Motor neuron (in vitro differentiated cells): ENCODE data around the gene SLC5A11. TPM values are rescaled to one million over a fixed set of nuclear protein-coding genes. Genes with fewer than 3 reads are reported as not detected.
"Not testable (repeated sequence)": the region's sequence is repeated elsewhere in the genome, so short reads cannot be mapped to it uniquely, and the experiment has no call there.

ENCODE experiments used
- ATAC-seq, 8 experiments: fragments of 200-7000 bp; cut with Tn5 transposase; replicated peaks in 6 of 8; 2 replicates each; pipeline ENCODE4 v1.8.0; 2021; ENCODE audit warnings: mild to moderate bottlenecking in 8 of 8, moderate library complexity in 8 of 8
- H3K27ac ChIP-seq, 2 donors: fragments of 250-450 bp; sonication (Bioruptor Pico); 2 replicates each; pipeline ENCODE4 v1.9.0; 2021; ENCODE audit warnings: antibody characterized with exemption in 2 of 2, mild to moderate bottlenecking in 2 of 2, moderate library complexity in 1 of 2
- H3K4me1 ChIP-seq, 2 donors: fragments of 250-450 bp; sonication (Bioruptor Pico); replicated peaks in 1 of 2; 2 replicates each; pipeline ENCODE4 v1.6.1; 2021; ENCODE audit warnings: antibody characterized with exemption in 2 of 2, mild to moderate bottlenecking in 2 of 2, moderate library complexity in 1 of 2
- H3K4me3 ChIP-seq, 5 donors: fragments of 250-450 bp; sonication (Bioruptor Pico); 2 replicates each; pipeline ENCODE4 v1.9.0; 2021; ENCODE audit warnings: antibody characterized with exemption in 5 of 5, mild to moderate bottlenecking in 5 of 5, moderate library complexity in 4 of 5
- WGBS, 10 experiments: fragments of 450-650 bp; shearing (Covaris generic); methylation state at CpG; one replicate each; pipeline ENCODE4 v1.0.0; 2022; 5-methylcytosine and 5-hydroxymethylcytosine counted together
- in situ Hi-C, 9 experiments: fragments of 400-800 bp; cut with MboI; loops; one replicate each; pipeline ENCODE4 v1.15.0; 2021; ENCODE audit warnings: low sequenced_read_pairs in 9 of 9, low pct_unique_long_range_greater_than_20kb in 2 of 9; ENCODE audit not compliant: unreplicated experiment in 9 of 9
- total RNA-seq, 8 experiments: library from RNA; unstranded; fragments of 300-600 nt; gene quantifications; 2 replicates each; pipeline versions ENCODE4 v1.2.3 to v1.2.4, GENCODE V29; 2022

SLC5A11 gene
- total RNA-seq, 8 experiments from 2014 or later = 0.25 to 0.52 (median 0.47) TPM; not detected in 5

- H3K27ac ChIP-seq = no peak overlapping the region
- no peak for ATAC-seq
- no peaks in the 10 kb centered on the region for H3K4me1 ChIP-seq
- no peak overlapping the region for H3K4me3 ChIP-seq
- in situ Hi-C loops = no loop called here
- 23 to 81% (median 65%) methylated on average over 3 to 6 of the region's 12 CpGs; no CpG with 5 or more reads in 3 of the 10 experiments for WGBS, 10 experiments
Measured at GRCh38 chr16:24883714-24884151, 38.0 kb downstream of the SLC5A11 start.

- H3K4me3 ChIP-seq = no peak overlapping the region
- in situ Hi-C loops = no loop called here
- H3K4me1 ChIP-seq = no peaks in the 10 kb centered on the region
- WGBS, 10 experiments = 78 to 100% (median 99%) methylated on average over 2 of the region's 2 CpGs
- no peak overlapping the region for H3K27ac ChIP-seq
- ATAC-seq = no peak
Measured at GRCh38 chr16:24887472-24887871, 41.7 kb downstream of the SLC5A11 start.

- ATAC-seq = no peak
- Histone ChIP-seq H3K27ac (no peak overlapping the region), H3K4me1 (no peaks in the 10 kb centered on the region), H3K4me3 (no peak overlapping the region)
- 27 to 93% (median 76%) methylated on average over 1 to 12 of the region's 13 CpGs; no CpG with 5 or more reads in 1 of the 10 experiments for WGBS, 10 experiments
- in situ Hi-C loops = no loop called here
Measured at GRCh38 chr16:24890746-24891145, 45.0 kb downstream of the SLC5A11 start.

- Histone ChIP-seq H3K4me3 (no peak overlapping the region), H3K4me1 (no peaks in the 10 kb centered on the region), H3K27ac (no peak overlapping the region)
- in situ Hi-C loops = no loop called here
- 63 to 100% (median 80%) methylated on average over 1 of the region's 1 CpG; no CpG with 5 or more reads in 3 of the 10 experiments for WGBS, 10 experiments
- no peak for ATAC-seq
Measured at GRCh38 chr16:24896439-24896838, 50.7 kb downstream of the SLC5A11 start.

- H3K4me3 ChIP-seq, ATAC-seq, H3K27ac ChIP-seq, in situ Hi-C loops, H3K4me1 ChIP-seq: not testable (repeated sequence)
- 0 to 67% (median 40%) methylated on average over 1 to 2 of the region's 2 CpGs; no CpG with 5 or more reads in 3 of the 10 experiments for WGBS, 10 experiments
Measured at GRCh38 chr16:24897522-24897921, 51.8 kb downstream of the SLC5A11 start.

- ATAC-seq = no peak
- Histone ChIP-seq H3K27ac (no peak overlapping the region), H3K4me1 (no peaks in the 10 kb centered on the region), H3K4me3 (no peak overlapping the region)
- in situ Hi-C loops = loop anchor here in 1 of 9 experiments (25.0 kb wide), 1 partner anchor 112 kb away; the partner anchor contains the start of gene ARHGAP17
Measured at GRCh38 chr16:24900230-24900629, 54.5 kb downstream of the SLC5A11 start.

- Histone ChIP-seq H3K27ac (no peak overlapping the region), H3K4me1 (no peaks in the 10 kb centered on the region), H3K4me3 (no peak overlapping the region)
- peak in 3 of 8 experiments; percentile 38 to 61 (median 56) for ATAC-seq
- WGBS, 10 experiments = 0 to 96% (median 61%) methylated on average over 1 to 13 of the region's 14 CpGs; no CpG with 5 or more reads in 1 of the 10 experiments
- in situ Hi-C loops = loop anchor here in 1 of 9 experiments (25.0 kb wide), 1 partner anchor 106 kb away; the partner anchor contains the start of gene ARHGAP17
Measured at GRCh38 chr16:24906199-24906808, 60.5 kb downstream of the SLC5A11 start.

GRCh38 chr16:24906901-24907300 lies 61.1 kb downstream of the SLC5A11 start:
- in situ Hi-C loops = loop anchor here in 1 of 9 experiments (25.0 kb wide), 1 partner anchor 105 kb away; the partner anchor contains the start of gene ARHGAP17
- H3K4me1 ChIP-seq = no peaks in the 10 kb centered on the region
- ATAC-seq = no peak
- no peak overlapping the region for H3K27ac ChIP-seq
- 80 to 93% (median 92%) methylated on average over 1 to 3 of the region's 10 CpGs; no CpG with 5 or more reads in 7 of the 10 experiments for WGBS, 10 experiments
- H3K4me3 ChIP-seq = no peak overlapping the region

- in situ Hi-C loops = loop anchor here in 1 of 9 experiments (25.0 kb wide), 1 partner anchor 104 kb away; the partner anchor contains the start of gene ARHGAP17
- no peak overlapping the region for H3K27ac ChIP-seq
- H3K4me1 ChIP-seq = no peaks in the 10 kb centered on the region
- 24 to 90% (median 85%) methylated on average over 2 to 4 of the region's 10 CpGs; no CpG with 5 or more reads in 5 of the 10 experiments for WGBS, 10 experiments
- ATAC-seq = no peak
- no peak overlapping the region for H3K4me3 ChIP-seq
Measured at GRCh38 chr16:24908716-24909115, 63.0 kb downstream of the SLC5A11 start.

- H3K4me1 ChIP-seq = no peaks in the 10 kb centered on the region
- 0 to 86% (median 78%) methylated on average over 1 to 3 of the region's 5 CpGs; no CpG with 5 or more reads in 4 of the 10 experiments for WGBS, 10 experiments
- in situ Hi-C loops = loop anchor here in 1 of 9 experiments (25.0 kb wide), 1 partner anchor 102 kb away; the partner anchor contains the start of gene ARHGAP17
- H3K4me3 ChIP-seq = no peak overlapping the region
- no peak for ATAC-seq
- no peak overlapping the region for H3K27ac ChIP-seq
Measured at GRCh38 chr16:24909856-24910255, 64.1 kb downstream of the SLC5A11 start.

GRCh38 chr16:24915019-24915418 lies 69.3 kb downstream of the SLC5A11 start:
- no peak for ATAC-seq
- no peak overlapping the region for H3K4me3 ChIP-seq
- H3K27ac ChIP-seq = no peak overlapping the region
- in situ Hi-C loops = loop anchor here in 1 of 9 experiments (25.0 kb wide), 1 partner anchor 97 kb away; the partner anchor contains the start of gene ARHGAP17
- WGBS, 10 experiments = 60 to 83% (median 83%) methylated on average over 1 to 2 of the region's 2 CpGs; no CpG with 5 or more reads in 7 of the 10 experiments
- no peaks in the 10 kb centered on the region for H3K4me1 ChIP-seq

GRCh38 chr16:24915576-24915975 lies 69.8 kb downstream of the SLC5A11 start:
- Histone ChIP-seq H3K4me1 (no peaks in the 10 kb centered on the region), H3K27ac (no peak overlapping the region), H3K4me3 (no peak overlapping the region)
- WGBS, 10 experiments = 60 to 100% (median 93%) methylated on average over 1 to 5 of the region's 8 CpGs; no CpG with 5 or more reads in 5 of the 10 experiments
- ATAC-seq = no peak
- in situ Hi-C loops = loop anchor here in 1 of 9 experiments (25.0 kb wide), 1 partner anchor 97 kb away; the partner anchor contains the start of gene ARHGAP17

- in situ Hi-C loops = loop anchor here in 1 of 9 experiments (25.0 kb wide), 1 partner anchor 95 kb away; the partner anchor contains the start of gene ARHGAP17
- 90 to 100% (median 100%) methylated on average over 1 to 2 of the region's 6 CpGs; no CpG with 5 or more reads in 5 of the 10 experiments for WGBS, 10 experiments
- H3K4me3 ChIP-seq = no peak overlapping the region
- no peak for ATAC-seq
- H3K4me1 ChIP-seq = no peaks in the 10 kb centered on the region
- H3K27ac ChIP-seq = no peak overlapping the region
Measured at GRCh38 chr16:24917236-24917635, 71.5 kb downstream of the SLC5A11 start.
